CD4-positive, alpha-beta T cell treated with Interleukin-10 for 1 hour (primary cell): ENCODE data around the gene SNX20.
A peak's percentile ranks its signal among the peaks of the same experiment; 100 is the strongest.

Experiments
- DNase-seq: peaks from one replicate; pipeline ENCODE4 v3.0.0-alpha.2; 2020

The SNX20 gene

DNA sequence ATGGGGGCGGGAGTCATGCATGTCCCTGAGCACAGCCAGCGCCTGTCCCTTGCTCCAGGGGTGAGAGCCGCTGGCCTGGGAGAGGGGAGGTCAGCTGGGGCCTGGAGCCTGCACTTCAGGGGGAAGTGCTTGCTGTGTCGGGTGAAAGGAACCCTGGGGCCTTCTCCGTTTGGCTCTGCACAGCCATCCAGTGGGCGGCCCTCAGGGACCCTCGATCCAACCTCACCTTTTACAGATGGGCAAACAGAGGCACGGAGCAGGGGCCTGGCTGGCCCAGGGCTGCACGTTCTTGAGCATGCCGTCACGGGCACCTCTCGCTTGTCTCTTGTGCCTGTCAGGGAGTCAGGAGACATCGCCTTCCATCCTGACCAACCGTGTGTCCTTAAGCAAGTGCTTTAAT, 1.8 kb downstream of the SNX20 start:
- no peak for DNase-seq

DNA sequence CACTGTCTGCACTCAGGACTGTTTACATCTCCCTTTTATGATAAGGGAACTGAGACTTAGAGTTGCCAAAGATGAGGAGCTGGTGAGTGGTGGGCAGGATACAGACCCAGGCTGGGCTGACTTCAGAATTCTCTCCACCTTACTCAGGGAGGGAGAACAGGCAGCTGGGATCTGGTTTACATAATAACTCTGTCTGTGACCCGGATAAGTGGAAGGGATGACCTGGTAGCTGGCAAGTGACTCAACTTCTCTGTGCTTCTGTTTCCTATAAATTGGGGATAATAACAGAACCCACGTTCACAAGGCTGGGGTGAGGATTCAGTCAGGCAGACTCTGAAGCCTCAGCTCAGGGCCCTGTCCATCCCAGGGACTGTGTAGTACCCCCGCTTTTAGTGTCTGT, 2.6 kb downstream of the SNX20 start:
- DNase-seq: no peak

DNA sequence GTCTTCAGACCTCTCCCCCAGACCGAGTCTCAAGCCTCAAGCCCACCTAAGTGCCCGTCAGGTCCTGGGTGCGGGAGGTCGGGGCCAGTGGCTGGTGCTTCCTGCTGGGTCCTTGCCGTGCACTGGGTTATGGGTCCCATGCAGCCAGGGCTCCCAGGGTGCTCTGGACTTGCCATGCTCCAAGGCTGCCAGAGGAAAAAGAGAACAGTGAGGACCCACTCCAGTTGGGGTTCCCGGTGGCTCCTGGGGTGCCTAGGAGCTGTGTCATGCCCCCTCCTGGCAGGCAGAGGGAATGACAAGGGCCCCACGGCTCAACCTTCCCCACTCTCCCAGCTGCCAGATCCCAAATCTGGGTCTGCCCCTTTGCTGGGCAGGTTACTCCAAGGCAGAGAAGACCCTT, 3.8 kb downstream of the SNX20 start:
- DNase-seq: no peak

DNA sequence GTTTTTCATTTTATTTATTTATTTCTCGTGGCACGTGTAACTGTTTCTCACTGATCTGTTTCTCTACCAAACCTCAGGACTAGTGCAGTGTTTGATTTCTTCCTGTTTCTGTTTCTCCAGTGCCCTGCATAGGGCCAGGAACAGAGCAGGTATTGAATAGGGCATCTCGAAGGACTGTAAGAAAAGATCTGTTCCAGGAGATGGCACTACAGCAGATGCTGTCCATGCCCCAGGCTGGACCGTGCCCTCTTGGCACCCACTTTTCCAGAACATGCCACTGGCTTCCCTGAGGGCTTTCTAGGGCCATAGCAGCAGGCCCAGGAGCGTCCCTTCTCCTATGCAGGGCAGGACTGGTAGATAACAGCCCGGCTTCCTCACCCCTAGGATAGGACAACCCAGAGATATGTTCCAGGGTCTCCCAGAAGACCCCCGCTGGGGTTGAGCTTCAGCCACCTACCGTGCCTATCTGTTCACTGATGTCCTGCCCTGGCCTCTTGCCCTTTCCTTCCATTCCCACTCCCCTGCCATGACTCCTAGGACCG, 4.4 kb downstream of the SNX20 start:
- no peak for DNase-seq

- DNase-seq: no peak
Observed at GRCh38 chr16:50675686-50676610, 5.2 kb downstream of the SNX20 start.

GRCh38 chr16:50674831-50675230, 6.3 kb downstream of the SNX20 start:
- DNase-seq: no peak

GRCh38 chr16:50673496-50674275, 7.4 kb downstream of the SNX20 start:
- DNase-seq: no peak

DNA sequence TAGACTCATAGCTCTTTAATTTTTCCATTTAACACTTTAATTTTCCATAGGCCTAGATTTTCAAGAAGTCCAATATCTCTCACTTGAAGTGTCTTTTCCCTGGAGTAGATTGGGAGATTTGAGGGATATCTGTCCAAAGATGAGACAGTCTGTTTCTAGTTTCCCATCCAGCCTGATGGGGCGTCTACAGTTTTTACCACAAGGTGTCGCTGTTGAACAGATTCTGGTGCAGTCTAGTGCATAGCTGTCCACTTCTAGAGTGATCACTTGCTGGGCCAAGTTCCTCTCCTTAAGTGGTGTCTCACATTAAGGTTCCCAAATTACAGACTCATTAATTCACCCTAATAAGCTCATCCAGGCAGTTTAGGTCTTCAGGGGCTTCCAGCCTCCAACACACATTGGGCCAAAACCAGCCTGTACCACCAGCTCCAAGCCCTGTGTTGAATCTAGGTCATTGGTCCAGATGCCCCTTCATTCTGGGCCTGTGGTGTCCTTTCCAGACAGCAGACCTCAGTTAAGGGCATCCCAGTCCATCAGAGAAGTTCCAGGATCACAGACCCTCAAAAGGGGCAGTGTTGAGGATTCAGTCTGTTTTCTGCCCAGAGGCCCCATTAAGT, 9.4 kb downstream of the SNX20 start:
- peak; percentile 73 for DNase-seq

DNA sequence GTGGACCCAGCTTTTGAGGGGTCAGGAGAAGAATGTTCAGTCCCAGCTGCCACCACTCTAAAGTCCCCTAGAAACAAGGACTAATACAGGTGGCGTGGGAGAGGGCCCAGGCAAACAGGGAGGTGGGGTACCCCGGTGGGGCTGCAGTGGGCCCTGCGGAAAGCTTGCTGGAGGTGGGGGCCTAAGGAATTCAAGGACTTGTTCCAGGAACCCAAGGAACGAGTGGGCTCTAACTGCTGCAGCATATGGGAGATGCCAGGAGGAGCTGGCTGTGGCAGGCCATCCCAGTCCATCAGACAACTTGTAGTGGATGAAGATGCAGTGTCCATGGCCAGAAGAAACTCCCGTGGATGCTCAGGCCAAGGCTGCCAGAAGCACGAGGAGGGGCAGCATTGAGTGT, 10.6 kb downstream of the SNX20 start:
- DNase-seq: no peak

GRCh38 chr16:50669741-50670140, 11.4 kb downstream of the SNX20 start:
- no peak for DNase-seq

DNA sequence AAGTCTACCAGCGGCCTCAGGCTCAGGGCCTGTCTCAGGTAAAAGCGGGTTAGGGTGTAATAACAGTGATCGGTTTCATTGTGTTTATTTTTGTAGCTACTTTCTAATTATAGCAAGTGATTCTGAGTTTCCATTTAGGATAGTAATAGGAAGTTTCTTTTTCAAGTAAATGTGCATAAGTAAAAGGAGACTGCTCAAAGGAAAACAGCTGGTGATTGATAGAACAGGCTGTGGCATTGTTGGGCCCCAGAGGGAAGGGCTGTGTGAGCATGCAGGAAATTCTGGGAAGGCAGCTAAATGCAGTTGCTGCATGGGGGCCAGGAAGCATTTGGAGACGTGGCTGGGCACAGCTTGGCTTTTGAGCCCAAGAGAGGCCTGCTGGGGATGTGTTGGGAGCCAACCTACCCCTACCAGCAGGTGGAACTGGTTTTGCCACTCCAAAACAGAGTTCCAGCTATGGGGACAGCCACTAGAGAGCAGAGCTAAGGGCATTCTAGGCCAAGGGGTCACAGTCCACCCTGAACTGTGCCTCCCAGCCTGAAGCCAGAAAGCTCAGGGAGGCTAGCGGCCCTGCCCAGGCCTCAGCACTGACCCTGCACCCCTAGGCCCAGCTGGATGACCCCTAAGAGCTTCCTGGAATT, 12.6 kb downstream of the SNX20 start:
- no peak for DNase-seq

DNA sequence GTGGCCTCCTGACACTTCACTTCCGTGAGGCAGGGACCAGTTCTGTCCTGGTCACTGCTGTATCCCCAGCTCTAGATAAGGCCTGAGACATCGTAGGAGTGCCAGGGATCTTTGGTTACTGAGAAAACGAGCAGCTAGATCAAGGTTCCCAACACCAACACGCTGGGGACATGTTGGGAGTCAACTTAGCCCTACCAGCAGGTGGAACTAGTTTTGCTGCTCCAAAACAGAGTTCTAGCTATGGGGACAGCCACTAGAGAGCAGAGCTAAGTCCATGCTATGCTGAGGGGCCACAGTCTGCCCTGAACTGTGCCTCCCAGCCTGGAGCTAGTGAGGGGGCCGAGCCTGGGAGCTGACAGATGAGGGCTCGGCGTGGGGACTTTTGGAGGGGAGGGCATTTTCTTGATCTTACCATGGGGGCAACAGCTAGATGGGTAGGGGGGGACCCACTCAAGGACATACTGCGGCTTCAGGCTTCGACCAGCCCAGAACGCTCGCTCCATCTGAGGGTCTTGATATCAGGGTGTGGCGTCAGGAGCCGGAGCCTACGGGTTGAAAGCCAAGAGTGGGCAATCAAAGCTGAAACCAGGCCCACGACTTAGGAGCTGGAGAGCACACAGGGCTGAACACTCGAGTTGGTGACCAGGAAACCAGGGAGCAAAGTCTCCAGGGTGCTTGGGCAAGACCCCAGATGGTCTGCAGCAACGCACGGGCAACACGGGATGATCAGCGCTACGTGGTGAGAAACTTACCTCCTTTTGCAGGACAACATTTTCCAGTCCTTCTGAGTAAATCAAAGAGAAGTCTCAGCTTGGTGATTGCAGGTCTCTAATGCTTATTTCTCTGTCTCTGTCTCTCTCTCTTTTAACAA, 13.4 kb downstream of the SNX20 start:
- DNase-seq: peak; percentile 29

DNA sequence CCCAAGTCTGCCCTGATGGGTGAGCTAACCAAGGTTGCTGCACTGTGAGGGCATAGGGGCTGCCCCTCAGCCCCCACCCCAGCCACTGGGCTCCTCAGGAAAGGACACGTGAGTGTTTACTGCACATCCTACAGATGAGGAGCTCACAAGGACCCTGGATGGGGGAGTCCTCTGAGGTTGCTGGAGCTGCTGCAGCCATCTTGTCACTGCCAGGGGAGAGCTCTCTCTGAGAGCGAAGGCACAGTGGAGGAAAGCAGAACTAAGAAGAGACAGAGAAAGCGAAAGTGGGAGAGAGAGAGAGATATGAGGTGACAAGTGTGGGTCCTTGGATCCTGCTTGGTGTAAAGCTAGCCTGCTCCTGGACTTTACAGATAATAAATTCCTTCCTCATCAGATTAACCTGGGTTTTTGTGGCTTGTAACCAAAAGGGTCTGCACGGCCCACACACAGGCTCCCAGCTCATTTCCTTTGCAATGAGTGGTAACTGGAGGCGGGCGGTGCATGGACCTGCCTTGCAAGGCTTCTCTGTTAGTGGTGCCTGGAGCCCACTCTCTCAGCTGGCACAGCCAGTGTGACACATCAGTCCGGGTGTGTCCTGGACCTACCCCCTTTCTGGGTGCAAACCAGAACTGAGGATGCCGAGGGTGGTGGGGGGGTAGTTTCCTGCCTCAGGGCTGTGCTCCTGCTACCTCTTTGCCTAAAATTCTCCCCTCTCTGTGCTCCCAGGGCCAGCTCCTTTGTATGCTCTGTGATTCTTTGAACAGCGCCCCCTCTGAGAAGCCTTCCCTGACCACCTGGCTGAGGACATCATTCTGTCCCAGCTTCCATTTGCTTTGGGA, 14.2 kb downstream of the SNX20 start:
- peak; percentile 55 for DNase-seq

DNA sequence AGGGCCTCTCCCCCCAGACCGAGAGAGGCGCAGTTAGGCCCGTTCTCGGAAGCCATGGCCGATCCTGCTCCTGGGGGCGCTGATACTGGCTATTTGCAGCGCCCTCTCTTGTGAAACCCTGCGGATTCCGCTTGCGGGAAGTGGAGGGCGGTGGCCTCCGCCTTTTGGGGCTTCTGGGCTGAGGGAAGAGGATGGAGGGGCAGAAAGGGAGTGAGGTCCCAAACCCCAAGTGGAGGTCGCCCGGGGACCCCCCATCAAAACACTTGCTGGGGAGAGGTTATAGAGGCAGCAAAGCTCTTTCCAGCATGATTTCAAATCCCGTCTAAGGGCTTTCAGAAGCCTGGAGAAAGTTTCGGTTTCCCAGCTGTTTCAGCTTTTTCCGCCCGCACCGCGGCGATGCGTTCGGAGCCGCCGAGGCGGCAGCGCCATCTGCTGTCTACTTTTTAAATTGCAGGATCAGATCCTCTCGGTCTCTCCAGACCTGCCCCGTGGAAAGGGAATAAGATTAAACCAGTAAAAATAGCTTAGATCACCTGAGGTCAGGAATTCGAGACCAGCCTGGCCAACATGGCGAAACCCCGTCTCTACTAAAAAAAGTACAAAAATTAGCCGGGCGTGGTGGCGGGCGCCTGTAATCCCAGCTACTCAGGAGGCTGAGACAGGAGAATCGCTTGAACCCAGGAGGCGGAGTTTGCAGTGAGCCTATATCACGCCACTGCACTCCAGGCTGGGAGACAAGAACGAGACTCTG, 15.8 kb downstream of the SNX20 start:
- peak; percentile 86 for DNase-seq

DNA sequence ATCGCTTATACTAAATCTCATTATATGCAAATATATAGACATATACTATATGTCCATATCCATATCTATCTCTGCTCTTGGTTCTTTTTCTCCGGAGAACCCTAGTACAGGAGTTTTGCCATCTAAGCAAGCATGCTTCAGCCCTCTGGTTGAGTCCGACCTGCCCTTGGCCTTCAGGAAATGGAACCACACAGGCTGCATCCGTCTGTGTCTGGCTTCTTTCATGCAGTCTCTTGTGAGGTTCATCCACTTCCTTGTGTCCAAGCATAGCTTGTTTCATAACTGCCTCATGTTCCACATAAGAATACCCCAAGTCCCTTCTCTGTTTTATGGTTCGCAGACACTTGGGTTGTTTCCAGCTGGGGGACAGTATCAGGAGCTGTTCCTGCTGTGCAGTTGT, 16.8 kb downstream of the SNX20 start:
- DNase-seq: no peak

- DNase-seq: no peak
Observed at GRCh38 chr16:50662306-50662940, 18.7 kb downstream of the SNX20 start.

GRCh38 chr16:50659806-50660205, 21.3 kb downstream of the SNX20 start:
- no peak for DNase-seq

GRCh38 chr16:50657241-50657640, 23.9 kb downstream of the SNX20 start:
- no peak for DNase-seq

DNA sequence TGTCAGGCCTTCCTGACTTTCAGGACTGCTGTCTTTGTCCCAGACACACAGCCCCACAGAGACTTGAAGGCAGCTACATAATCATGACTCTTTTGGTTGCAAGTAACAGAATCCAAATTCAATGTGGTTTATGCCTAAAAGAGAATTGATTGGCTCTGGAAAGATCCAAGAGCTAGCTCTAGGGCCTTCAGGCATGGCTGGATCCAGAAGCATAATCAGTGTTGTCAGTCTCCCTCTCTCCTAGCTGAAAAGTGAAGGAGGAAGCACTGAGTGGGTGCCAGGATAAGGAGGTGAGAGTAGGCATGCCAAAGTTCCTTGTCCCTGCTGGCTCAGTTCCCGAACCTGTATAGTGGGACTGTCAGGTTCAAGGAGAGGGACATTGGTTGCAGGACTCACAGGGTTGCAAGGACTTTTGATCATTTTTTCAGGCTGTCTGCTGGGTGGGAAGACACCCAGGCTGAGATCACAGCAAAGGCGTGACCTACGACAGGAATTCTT, 25.5 kb downstream of the SNX20 start:
- DNase-seq: no peak
